HepG2 (cell line): ENCODE results near the gene GALNT10. TPM values are rescaled to one million over a fixed set of nuclear protein-coding genes. Genes with fewer than 3 reads are reported as not detected.

Experiments used
- ATAC-seq: fragments of 200-7000 bp; cut with Tn5 transposase; 3 replicates; pipeline ENCODE4 v1.9.1; 2020; ENCODE audit warnings: mild to moderate bottlenecking, moderate library complexity
- BruUV-seq: library from RNA; stranded (reverse); fragments of 400-500 nt; replicated peaks from 2 replicates; lab custom pipeline; 2021; lab: Mats Ljungman, UMichigan
- CTCF ChIA-PET: fragments of 300-600 bp; formaldehyde crosslinking; extraction: SDS; loops from one replicate; lab custom pipeline; 2021; ENCODE audit warnings: low total read pairs, inconsistent platforms, low intra/inter-chr PET ratio; lab: Yijun Ruan, JAX
- POLR2A ChIA-PET: fragments of 350-600 bp; sonication (Branson Sonifier 250); formaldehyde crosslinking; loops from one replicate; lab custom pipeline; 2020; ENCODE audit warnings: antibody characterized with exemption, inconsistent platforms; lab: Yijun Ruan, JAX
- DNase-seq: peaks from one replicate; pipeline ENCODE4 v3.0.0-alpha.2; 2015; ENCODE audit warnings: low spot score
- FAIRE-seq: peaks from 3 replicates; lab custom pipeline; 2011; peaks lifted over from hg19 to GRCh38; lab: Jason Lieb, UNC
- H2AFZ ChIP-seq: one replicate; pipeline ENCODE4 v1.6.1; 2011; ENCODE audit warnings: low read length, inconsistent platforms
- H3K27ac ChIP-seq: fragments of 300-600 bp; 3 replicates; pipeline ENCODE4 v1.8.0; 2011; ENCODE audit warnings: mixed run types, mild to moderate bottlenecking, mixed read lengths, low read length, inconsistent platforms; ENCODE audit not compliant: insufficient read depth; ENCODE audit errors: extremely low read length
- H3K27me3 ChIP-seq, 2 experiments: fragments of 200-600 bp in 1 of 2; 2 replicates in 1 of 2; 3 replicates in 1 of 2; pipeline versions ENCODE4 v1.6.0 to v1.8.0; 2011; ENCODE audit warnings: low read length in 2 of 2, mild to moderate bottlenecking in 2 of 2, moderate library complexity in 2 of 2, inconsistent platforms in 1 of 2; ENCODE audit not compliant: insufficient read depth in 2 of 2, control insufficient read depth in 1 of 2
- H3K36me3 ChIP-seq, 2 experiments: fragments of 200-600 bp in 1 of 2; replicated peaks in 1 of 2; 2 replicates in 1 of 2; 3 replicates in 1 of 2; pipeline versions ENCODE4 v1.5.1 to v1.8.0; 2011; ENCODE audit warnings: low read length in 2 of 2, inconsistent platforms in 1 of 2; ENCODE audit not compliant: insufficient read depth in 2 of 2, control insufficient read depth in 1 of 2
- H3K4me1 ChIP-seq: 2 replicates; pipeline ENCODE4 v1.5.1; 2012; ENCODE audit warnings: low read length, inconsistent platforms; ENCODE audit not compliant: insufficient read depth
- H3K4me2 ChIP-seq: 2 replicates; pipeline ENCODE4 v1.6.0; 2011; ENCODE audit warnings: low read depth, low read length, inconsistent platforms
- H3K4me3 ChIP-seq, 3 experiments: fragments of 200-600 bp in 1 of 3; sonication (generic), shearing (Covaris generic) in 1 of 3; replicated peaks in 1 of 3; 2 replicates each; pipeline ENCODE4 v1.5.1; 2011 to 2016; ENCODE audit warnings: low read length in 3 of 3, inconsistent platforms in 2 of 3, low read depth in 2 of 3, mild to moderate bottlenecking in 2 of 3, control low read depth in 1 of 3, mixed read lengths in 1 of 3; ENCODE audit not compliant: insufficient read depth in 1 of 3
- H3K79me2 ChIP-seq: one replicate; pipeline ENCODE4 v1.6.1; 2011; ENCODE audit warnings: low read length, inconsistent platforms; ENCODE audit not compliant: insufficient read depth
- H3K9ac ChIP-seq: 2 replicates; pipeline ENCODE4 v1.6.0; 2011; ENCODE audit warnings: mild to moderate bottlenecking, low read depth, low read length, inconsistent platforms; ENCODE audit not compliant: insufficient read depth
- H3K9me3 ChIP-seq: 2 replicates; pipeline ENCODE4 v1.5.1; 2012; ENCODE audit warnings: mild to moderate bottlenecking, low read length
- H4K20me1 ChIP-seq: 2 replicates; pipeline ENCODE4 v1.6.0; 2011; ENCODE audit warnings: inconsistent platforms, mild to moderate bottlenecking, low read length, moderate library complexity; ENCODE audit not compliant: insufficient read depth
- FOXJ3 ChIP-seq: sonication (generic); formaldehyde crosslinking; IDR thresholded peaks from 2 replicates; pipeline ENCODE4 v1.4.0; 2020; ENCODE audit warnings: missing genetic modification reagents, mild to moderate bottlenecking, borderline replicate concordance
- FOXP4 ChIP-seq: sonication (generic); formaldehyde crosslinking; IDR thresholded peaks from 2 replicates; pipeline ENCODE4 v1.4.0; 2020; ENCODE audit warnings: missing genetic modification reagents
- ISL2 ChIP-seq: sonication (generic); formaldehyde crosslinking; IDR thresholded peaks from 2 replicates; pipeline ENCODE4 v1.5.0; 2020; ENCODE audit warnings: missing genetic modification reagents
- RFX1 ChIP-seq: fragments of 450-650 bp; IDR thresholded peaks from 2 replicates; pipeline ENCODE4 v1.6.1; 2017
- SPEN ChIP-seq: sonication (generic); formaldehyde crosslinking; IDR thresholded peaks from 2 replicates; pipeline ENCODE4 v1.5.1; 2020; ENCODE audit warnings: low read depth, mild to moderate bottlenecking, missing genetic modification reagents
- ZNF253 ChIP-seq: sonication (generic); formaldehyde crosslinking; IDR thresholded peaks from 2 replicates; pipeline ENCODE4 v1.8.0; 2022; ENCODE audit warnings: mild to moderate bottlenecking, missing genetic modification reagents, borderline replicate concordance
- ZNF703 ChIP-seq: sonication (generic); formaldehyde crosslinking; IDR thresholded peaks from 2 replicates; pipeline ENCODE4 v1.5.1; 2020; ENCODE audit warnings: missing genetic modification reagents, mild to moderate bottlenecking, moderate library complexity, borderline replicate concordance
- WGBS: methylation state at CpG from one replicate; pipeline ENCODE4 v1.1.6; 2017; ENCODE audit warnings: low lambda C conversion rate; 5-methylcytosine and 5-hydroxymethylcytosine counted together
- in situ Hi-C: cut with HindIII; loops from 2 replicates; pipeline ENCODE4 v1.10.0; 2017; ENCODE audit warnings: low pct_unique_long_range_greater_than_20kb; ENCODE audit not compliant: extremely low pct_ligation_motif_present
- intact Hi-C: fragments of 100-400 bp; cut with micrococcal nuclease; formaldehyde crosslinking; loops from one replicate; pipeline ENCODE4 v1.10.0; 2022; ENCODE audit not compliant: unreplicated experiment
- polyA plus RNA-seq, 8 experiments: library from polyadenylated mRNA; depleted of rRNA in 3 of 8; stranded (reverse) in 7 of 8; unstranded in 1 of 8; fragments of >200 nt; fragmentation: Illumina TruSeq in 4 of 8; extraction: Trizol in 4 of 8; gene quantifications; 2 replicates each; pipeline versions ENCODE4 v1.2.1 to v1.2.3, GENCODE V29; 2011 to 2016; ENCODE audit warnings: low read depth in 4 of 8, missing spikeins in 1 of 8, mixed read lengths in 1 of 8; ENCODE audit not compliant: insufficient read depth in 1 of 8
- total RNA-seq, 5 experiments: library from RNA; depleted of rRNA; stranded (reverse); fragments of >200 nt; fragmentation: Illumina TruSeq; extraction: Trizol; gene quantifications; 2 replicates each; pipeline ENCODE4 v1.2.3, GENCODE V29; 2016; ENCODE audit warnings: low read depth in 1 of 5

GALNT10 gene
- total and polyA plus RNA-seq, 2 of the 13 experiments (the other 11 are each of a cell fraction or from before 2014, with no cell fraction given), result 8.1 to 11.2 TPM

GRCh38 chr5:154163327-154164248, 26.9 kb upstream of the GALNT10 start:
- Histone ChIP-seq H3K4me2 (no peak overlapping the region), H3K9ac (no peak overlapping the region), H3K36me3 (no peaks in the 10 kb centered on the region), H3K4me1 (no peaks in the 10 kb centered on the region), H3K4me3 (no peak overlapping the region), H2AFZ (no peak overlapping the region), H3K27me3 (peaks cover 0 to 3% of the 10 kb centered on the region in 2 experiments; a peak in 2 of 5 replicates), H3K79me2 (no peaks in the 10 kb centered on the region), H3K27ac (no peak overlapping the region), H3K9me3 (no peaks in the 10 kb centered on the region), H4K20me1 (no peaks in the 10 kb centered on the region)
- ATAC-seq, result no peak
- intact Hi-C loops, result no loop called here
- CTCF ChIA-PET, result no interaction called here
- FAIRE-seq, result no peak
- in situ Hi-C loops, result loop anchor here (25.0 kb wide), 1 partner anchor 1626 kb away; no protein-coding TSS in a partner anchor
- no TSS peak for BruUV-seq
- WGBS, result 55% methylated on average over 4 of the region's 4 CpGs
- TF ChIP-seq ZNF253, result no peak
- no peak for TF ChIP-seq SPEN (CRISPR knock-in tag)
- no peak for TF ChIP-seq FOXP4
- no peak for TF ChIP-seq RFX1
- no peak for TF ChIP-seq FOXJ3
- TF ChIP-seq ZNF703 (CRISPR knock-in tag), result no peak
- TF ChIP-seq ISL2 (CRISPR knock-in tag), result no peak
- POLR2A ChIA-PET, result no interaction called here
- DNase-seq, result no peak
